Activated CD4-positive, alpha-beta memory T cell treated with anti-CD3 and anti-CD28 coated beads for 36 hours (primary cell): ENCODE measurements around the gene A3GALT2. TPM values are rescaled to one million over a fixed set of nuclear protein-coding genes. Genes with fewer than 3 reads are reported as not detected.

Source experiments
- CTCF ChIA-PET: fragments of 350-600 bp; sonication (Branson Sonifier 250); formaldehyde crosslinking; loops from one replicate; lab custom pipeline; 2021; ENCODE audit warnings: antibody characterized with exemption, inconsistent platforms; lab: Charles Lee
- POLR2A ChIA-PET: fragments of 350-600 bp; sonication (Branson Sonifier 250); formaldehyde crosslinking; loops from one replicate; lab custom pipeline; 2021; ENCODE audit warnings: antibody characterized with exemption; lab: Charles Lee
- DNase-seq: peaks from one replicate; pipeline ENCODE4 v3.0.0-alpha.2; 2020
- H3K27ac Mint-ChIP-seq: one replicate; pipeline ENCODE4 v1.8.0; 2021; ENCODE audit warnings: mixed read lengths
- H3K27me3 Mint-ChIP-seq: one replicate; pipeline ENCODE4 v1.8.0; 2021; ENCODE audit warnings: mixed read lengths
- H3K36me3 Mint-ChIP-seq: one replicate; pipeline ENCODE4 v1.8.0; 2021; ENCODE audit warnings: mixed read lengths
- H3K4me1 Mint-ChIP-seq: one replicate; pipeline ENCODE4 v1.8.0; 2021; ENCODE audit warnings: low read depth, mixed read lengths
- H3K4me3 Mint-ChIP-seq: one replicate; pipeline ENCODE4 v1.8.0; 2021; ENCODE audit warnings: mild to moderate bottlenecking, mixed read lengths
- H3K9me3 Mint-ChIP-seq: one replicate; pipeline ENCODE4 v1.8.0; 2021; ENCODE audit warnings: mixed read lengths
- intact Hi-C: fragments of 100-400 bp; cut with micrococcal nuclease; formaldehyde crosslinking; loops from one replicate; pipeline ENCODE4 v1.15.1; 2023
- total RNA-seq, 2 experiments: library from RNA; stranded (reverse); gene quantifications; one replicate each; pipeline ENCODE4 v1.2.3, GENCODE V29; 2021

Gene A3GALT2
- total RNA-seq = not detected

- H3K27me3 Mint-ChIP-seq = no peaks in the 10 kb centered on the region
- H3K27ac Mint-ChIP-seq = no peak within 1 kb of the TSS
- intact Hi-C loops = no loop called here
- no peaks in the 10 kb centered on the region for H3K9me3 Mint-ChIP-seq
- ChIA-PET CTCF (interaction anchor here (1.4 kb wide), 1 partner anchor 150 kb away, joined by 3 read pairs; no protein-coding TSS in a partner anchor), POLR2A (interaction anchor here (0.6 kb wide), 1 partner anchor 1608 kb away, joined by 3 read pairs; no protein-coding TSS in a partner anchor)
- no peak within 1 kb of the TSS for H3K4me3 Mint-ChIP-seq
- no peak for DNase-seq
- H3K4me1 Mint-ChIP-seq = peaks cover 2% of the 10 kb centered on the region
- H3K36me3 Mint-ChIP-seq = peaks cover 12% of the 10 kb centered on the region
These were observed at the start of gene A3GALT2 for GRCh38 chr1:33320619-33321165. TSS of gene A3GALT2 (minus strand) at chr1:33321098. CDS start at chr1:33321098, 0 bp downstream.

- CTCF ChIA-PET = interaction anchor here (0.6 to 7.7 kb wide), 3 partner anchors 57 to 86 kb away, joined by 3 to 103 read pairs (median 4); no protein-coding TSS in a partner anchor
- Mint-ChIP-seq H3K4me3 (no peak overlapping the region), H3K27ac (no peak overlapping the region), H3K9me3 (no peaks in the 10 kb centered on the region), H3K36me3 (no peaks in the 10 kb centered on the region), H3K4me1 (no peaks in the 10 kb centered on the region), H3K27me3 (no peaks in the 10 kb centered on the region)
- intact Hi-C loops = no loop called here
- POLR2A ChIA-PET = no interaction called here
- DNase-seq = no peak
These were observed 49.4 kb upstream of the A3GALT2 start for GRCh38 chr1:33370301-33370700.

GRCh38 chr1:33369764-33370163 is 48.9 kb upstream of the A3GALT2 start:
- POLR2A ChIA-PET = no interaction called here
- H3K9me3 Mint-ChIP-seq = no peaks in the 10 kb centered on the region
- no peak overlapping the region for H3K27ac Mint-ChIP-seq
- intact Hi-C loops = loop anchor here (5.0 kb wide), 2 partner anchors 103 to 257 kb away; partner anchors contain the start of gene ZSCAN20
- no peaks in the 10 kb centered on the region for H3K36me3 Mint-ChIP-seq
- DNase-seq = no peak
- no peaks in the 10 kb centered on the region for H3K27me3 Mint-ChIP-seq
- CTCF ChIA-PET = interaction anchor here (0.6 to 7.7 kb wide), 3 partner anchors 73 to 102 kb away, joined by 4 to 103 read pairs (median 8); partner anchors contain the start of gene ZSCAN20
- H3K4me3 Mint-ChIP-seq = no peak overlapping the region
- H3K4me1 Mint-ChIP-seq = no peaks in the 10 kb centered on the region

DNA sequence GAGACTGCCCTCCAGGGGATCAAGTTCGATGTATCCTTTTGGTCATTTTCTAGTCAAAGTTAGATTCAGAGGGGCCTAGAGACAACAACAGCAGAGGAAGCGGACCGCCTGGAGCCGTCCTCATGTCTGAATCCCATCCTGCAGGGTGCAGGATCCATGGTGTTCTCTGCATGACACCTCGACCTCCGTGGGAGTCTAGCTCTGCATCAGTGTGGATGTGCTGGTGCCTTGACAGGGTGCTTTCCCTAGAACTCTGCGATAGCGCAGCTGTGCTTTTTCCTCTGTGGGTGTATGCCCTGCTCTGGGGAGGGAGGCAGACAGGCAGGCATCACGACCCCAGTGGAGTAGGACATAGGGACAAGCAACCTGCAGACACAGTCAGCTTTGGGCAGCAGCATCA is 48.2 kb upstream of the A3GALT2 start:
- Mint-ChIP-seq H3K4me3 (no peak overlapping the region), H3K36me3 (no peaks in the 10 kb centered on the region), H3K4me1 (no peaks in the 10 kb centered on the region), H3K27ac (no peak overlapping the region), H3K27me3 (no peaks in the 10 kb centered on the region), H3K9me3 (no peaks in the 10 kb centered on the region)
- intact Hi-C loops = loop anchor here (5.0 kb wide), 2 partner anchors 103 to 257 kb away; partner anchors contain the start of gene ZSCAN20
- no peak for DNase-seq
- POLR2A ChIA-PET = no interaction called here
- CTCF ChIA-PET = interaction anchor here (2.0 to 7.7 kb wide), 2 partner anchors 72 to 102 kb away, joined by 8 to 103 read pairs; partner anchors contain the start of gene ZSCAN20

GRCh38 chr1:33368431-33368830 is 47.5 kb upstream of the A3GALT2 start:
- no peaks in the 10 kb centered on the region for H3K9me3 Mint-ChIP-seq
- no peak for DNase-seq
- no peaks in the 10 kb centered on the region for H3K4me1 Mint-ChIP-seq
- CTCF ChIA-PET = interaction anchor here (0.6 to 7.7 kb wide), 3 partner anchors 72 to 676 kb away, joined by 3 to 103 read pairs (median 8); partner anchors contain the start of gene ZSCAN20
- H3K27ac Mint-ChIP-seq = no peak overlapping the region
- no peaks in the 10 kb centered on the region for H3K27me3 Mint-ChIP-seq
- intact Hi-C loops = loop anchor here (5.0 kb wide), 2 partner anchors 104 to 256 kb away; partner anchors contain the start of gene ZSCAN20
- no peak overlapping the region for H3K4me3 Mint-ChIP-seq
- POLR2A ChIA-PET = no interaction called here
- no peaks in the 10 kb centered on the region for H3K36me3 Mint-ChIP-seq

DNA sequence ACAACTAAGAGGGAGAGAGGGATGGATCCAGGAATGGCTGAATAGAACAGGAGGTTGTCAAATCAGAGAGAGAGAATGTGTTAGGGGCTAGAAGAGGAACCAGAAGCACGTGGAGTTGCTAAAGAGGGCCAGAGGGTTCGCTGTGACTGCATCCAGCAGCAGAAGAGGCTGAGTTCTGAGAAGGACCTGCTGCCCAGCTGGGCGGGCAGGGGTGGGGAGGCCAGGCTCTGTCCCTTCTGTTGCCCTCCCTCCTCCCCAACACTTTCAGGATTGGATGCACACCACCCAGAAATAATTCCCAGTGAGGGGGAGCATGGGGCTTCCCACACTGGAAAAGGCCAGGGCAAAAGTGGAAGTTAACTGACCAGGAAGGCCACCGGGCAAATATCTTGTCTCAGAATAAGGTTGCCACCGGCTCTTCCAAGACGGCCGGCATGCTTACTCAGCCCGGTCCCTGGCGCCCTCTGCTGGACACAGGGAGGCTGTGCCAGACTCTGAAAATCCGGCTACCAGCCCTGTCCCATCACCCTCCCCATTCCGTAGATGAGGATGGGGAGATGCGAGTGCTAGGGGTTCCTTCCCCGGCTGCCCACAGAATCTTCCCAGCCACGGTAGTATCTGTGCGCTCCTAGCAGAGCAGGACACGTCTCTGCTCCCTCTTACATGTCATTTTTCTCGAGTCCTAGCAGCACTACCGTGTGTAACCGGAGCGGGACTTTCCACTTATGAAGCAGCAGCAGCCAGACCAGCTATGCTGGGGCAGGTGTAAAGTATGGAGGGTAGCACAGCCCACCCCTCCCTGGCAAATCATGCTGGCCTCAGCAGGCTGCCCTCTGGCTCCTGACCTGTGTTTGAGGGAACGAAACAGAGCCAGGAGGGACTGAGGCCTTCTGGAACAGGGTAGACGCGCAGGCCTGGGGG is 46.8 kb upstream of the A3GALT2 start:
- Mint-ChIP-seq H3K27me3 (no peaks in the 10 kb centered on the region), H3K4me3 (no peak overlapping the region), H3K4me1 (no peaks in the 10 kb centered on the region), H3K36me3 (no peaks in the 10 kb centered on the region), H3K27ac (no peak overlapping the region), H3K9me3 (no peaks in the 10 kb centered on the region)
- intact Hi-C loops = loop anchor here (1.0 to 5.0 kb wide), 3 partner anchors 72 to 255 kb away; partner anchors contain the start of gene ZSCAN20
- POLR2A ChIA-PET = no interaction called here
- CTCF ChIA-PET = interaction anchor here (0.6 to 7.7 kb wide), 3 partner anchors 71 to 676 kb away, joined by 3 to 103 read pairs (median 8); partner anchors contain the start of gene ZSCAN20
- DNase-seq = peak; percentile 88

DNA sequence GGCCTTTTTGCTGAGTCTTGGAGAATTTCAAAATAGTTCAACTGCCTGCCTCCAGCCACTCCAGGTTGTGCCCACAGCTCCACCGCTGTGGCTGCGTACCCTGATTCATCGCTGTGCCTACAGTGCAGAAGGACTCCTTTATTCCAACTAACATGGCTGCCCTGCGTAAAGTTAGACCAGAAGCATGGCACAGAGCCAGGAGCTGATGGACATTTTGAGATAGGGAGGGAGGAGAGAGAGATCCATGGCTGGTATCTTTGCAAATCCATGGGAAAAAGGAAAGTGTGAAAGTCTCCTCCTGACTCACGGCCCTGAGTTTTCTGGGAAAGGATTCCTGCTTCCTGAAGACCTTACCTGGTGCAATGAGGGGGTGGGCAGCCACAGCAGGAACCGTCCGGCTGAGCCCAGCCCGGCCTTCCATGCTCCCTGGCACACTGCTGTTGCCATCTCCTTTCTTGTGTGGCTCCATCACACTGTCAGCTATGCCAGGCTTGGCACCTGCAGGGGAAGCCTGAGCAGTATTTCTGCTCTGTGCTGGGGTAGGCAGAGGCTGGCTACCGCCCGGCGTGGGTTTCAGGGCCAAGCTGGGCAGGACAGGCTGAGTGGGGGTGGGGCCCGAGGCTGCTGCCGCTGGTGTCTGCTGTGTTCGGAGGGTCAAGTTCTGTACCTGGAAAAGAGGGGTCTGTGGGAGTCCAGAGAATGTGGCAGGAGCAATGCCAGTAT is 46.0 kb upstream of the A3GALT2 start:
- ChIA-PET CTCF (interaction anchor here (1.1 to 7.7 kb wide), 4 partner anchors 16 to 105 kb away, joined by 3 to 103 read pairs (median 6); no protein-coding TSS in a partner anchor), POLR2A (no interaction called here)
- H3K36me3 Mint-ChIP-seq = no peaks in the 10 kb centered on the region
- no peaks in the 10 kb centered on the region for H3K4me1 Mint-ChIP-seq
- DNase-seq = no peak
- intact Hi-C loops = loop anchor here (1.0 to 5.0 kb wide), 3 partner anchors 72 to 255 kb away; partner anchors contain the start of gene ZSCAN20
- H3K27ac Mint-ChIP-seq = no peak overlapping the region
- no peaks in the 10 kb centered on the region for H3K27me3 Mint-ChIP-seq
- no peaks in the 10 kb centered on the region for H3K9me3 Mint-ChIP-seq
- no peak overlapping the region for H3K4me3 Mint-ChIP-seq

- Mint-ChIP-seq H3K27ac (no peak overlapping the region), H3K27me3 (no peaks in the 10 kb centered on the region), H3K4me3 (no peak overlapping the region), H3K4me1 (no peaks in the 10 kb centered on the region), H3K36me3 (no peaks in the 10 kb centered on the region), H3K9me3 (no peaks in the 10 kb centered on the region)
- intact Hi-C loops = loop anchor here (5.0 kb wide), 2 partner anchors 107 to 253 kb away; partner anchors contain the start of gene ZSCAN20
- DNase-seq = no peak
- POLR2A ChIA-PET = no interaction called here
- CTCF ChIA-PET = interaction anchor here (0.6 to 7.7 kb wide), 4 partner anchors 15 to 576 kb away, joined by 4 to 103 read pairs (median 6); no protein-coding TSS in a partner anchor
These were observed 44.7 kb upstream of the A3GALT2 start for GRCh38 chr1:33365560-33365997.

- H3K4me3 Mint-ChIP-seq = no peak overlapping the region
- ChIA-PET CTCF (interaction anchor here (0.9 to 1.5 kb wide), 2 partner anchors 67 to 69 kb away, joined by 5 to 8 read pairs; no protein-coding TSS in a partner anchor), POLR2A (interaction anchor here (0.6 kb wide), 1 partner anchor 35 kb away, joined by 3 read pairs; no protein-coding TSS in a partner anchor)
- no peaks in the 10 kb centered on the region for H3K4me1 Mint-ChIP-seq
- no peak for DNase-seq
- H3K27me3 Mint-ChIP-seq = no peaks in the 10 kb centered on the region
- H3K36me3 Mint-ChIP-seq = no peaks in the 10 kb centered on the region
- H3K9me3 Mint-ChIP-seq = no peaks in the 10 kb centered on the region
- H3K27ac Mint-ChIP-seq = no peak overlapping the region
- intact Hi-C loops = no loop called here
These were observed 43.6 kb upstream of the A3GALT2 start for GRCh38 chr1:33364565-33364918.

DNA sequence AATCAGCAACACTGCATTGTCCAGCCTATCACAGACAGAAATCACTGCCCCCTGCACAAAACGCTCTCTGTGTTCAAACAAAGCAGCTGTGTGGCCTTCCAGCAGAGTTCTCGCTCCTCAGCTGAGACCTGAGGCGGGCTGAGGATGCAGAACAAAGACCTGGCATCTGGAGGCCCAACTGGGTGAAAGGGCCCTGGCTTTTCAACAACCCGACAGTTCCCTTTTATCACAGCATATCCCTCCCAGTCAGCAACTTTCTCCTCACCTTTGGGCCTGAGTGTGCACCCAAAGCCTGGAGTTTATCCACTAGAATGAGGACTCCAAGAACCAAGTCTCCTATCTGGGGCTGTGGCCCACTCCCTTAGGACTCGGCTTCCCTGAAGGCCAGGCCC is 42.6 kb upstream of the A3GALT2 start:
- no peaks in the 10 kb centered on the region for H3K9me3 Mint-ChIP-seq
- no peak overlapping the region for H3K4me3 Mint-ChIP-seq
- ChIA-PET POLR2A (no interaction called here), CTCF (interaction anchor here (4.4 kb wide), 1 partner anchor 68 kb away, joined by 22 read pairs; no protein-coding TSS in a partner anchor)
- intact Hi-C loops = no loop called here
- H3K27ac Mint-ChIP-seq = no peak overlapping the region
- DNase-seq = no peak
- H3K36me3 Mint-ChIP-seq = no peaks in the 10 kb centered on the region
- no peaks in the 10 kb centered on the region for H3K27me3 Mint-ChIP-seq
- no peaks in the 10 kb centered on the region for H3K4me1 Mint-ChIP-seq

DNA sequence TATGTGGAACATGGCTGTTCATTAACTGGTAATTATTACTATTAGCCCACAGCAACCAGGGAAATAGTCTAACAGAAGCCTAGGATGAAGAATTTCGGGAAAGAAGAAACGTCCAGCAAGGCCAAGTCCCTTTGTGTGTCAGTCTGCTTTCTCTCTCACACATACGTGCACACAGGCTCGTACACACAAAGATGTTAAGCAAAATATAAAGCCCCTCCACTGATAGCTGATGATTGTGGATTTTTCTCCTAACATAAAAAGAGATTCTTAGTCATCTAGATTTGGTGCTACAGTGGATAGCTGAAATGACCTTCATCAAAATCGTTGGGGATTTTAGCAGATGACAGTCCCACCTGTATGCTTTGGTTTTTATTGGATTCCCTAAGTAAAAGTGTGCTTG is 42.1 kb upstream of the A3GALT2 start:
- POLR2A ChIA-PET = no interaction called here
- DNase-seq = no peak
- CTCF ChIA-PET = interaction anchor here (4.4 kb wide), 1 partner anchor 67 kb away, joined by 22 read pairs; no protein-coding TSS in a partner anchor
- no peaks in the 10 kb centered on the region for H3K36me3 Mint-ChIP-seq
- no peaks in the 10 kb centered on the region for H3K27me3 Mint-ChIP-seq
- intact Hi-C loops = no loop called here
- no peak overlapping the region for H3K27ac Mint-ChIP-seq
- no peaks in the 10 kb centered on the region for H3K9me3 Mint-ChIP-seq
- no peaks in the 10 kb centered on the region for H3K4me1 Mint-ChIP-seq
- H3K4me3 Mint-ChIP-seq = no peak overlapping the region
